Activated T-cell treated with anti-CD3 and anti-CD28 coated beads, Interleukin-2, amount 50 U/mL, for 72 hours (primary cell): Measurements from ENCODE around the gene PRSS50. TPM values are rescaled to one million over a fixed set of nuclear protein-coding genes. Genes with fewer than 3 reads are reported as not detected.
"Not testable (repeated sequence)": the region's sequence is repeated elsewhere in the genome, so short reads cannot be mapped to it uniquely, and the experiment has no call there.

ENCODE experiments used
- ATAC-seq, 2 donors: fragments of 150-1000 bp; cut with Tn5 transposase; replicated peaks in 1 of 2; 2 replicates each; pipeline ENCODE4 v1.10.0; 2021; ENCODE audit warnings: moderate library complexity in 2 of 2, mild to moderate bottlenecking in 1 of 2
- DNase-seq, 2 donors: peaks; one replicate each; pipeline ENCODE4 v3.0.0; 2021 to 2022; ENCODE audit warnings: mixed read lengths in 1 of 2
- H3K27ac Mint-ChIP-seq: one replicate; pipeline ENCODE4 v1.8.0; 2022; ENCODE audit warnings: mild to moderate bottlenecking, moderate library complexity, mixed read lengths
- H3K27me3 Mint-ChIP-seq: one replicate; pipeline ENCODE4 v1.8.0; 2022; ENCODE audit warnings: low read depth, mixed read lengths
- H3K36me3 Mint-ChIP-seq, 2 donors: one replicate each; pipeline ENCODE4 v1.8.0; 2022; ENCODE audit warnings: mixed read lengths in 2 of 2, mild to moderate bottlenecking in 1 of 2; ENCODE audit not compliant: insufficient read depth in 2 of 2
- H3K4me1 Mint-ChIP-seq: one replicate; pipeline ENCODE4 v1.8.0; 2022; ENCODE audit warnings: low read depth, mixed read lengths
- H3K4me3 Mint-ChIP-seq, 2 donors: one replicate each; pipeline ENCODE4 v1.8.0; 2022; ENCODE audit warnings: mild to moderate bottlenecking in 2 of 2, mixed read lengths in 2 of 2, moderate library complexity in 2 of 2
- H3K9me3 Mint-ChIP-seq, 2 donors: one replicate each; pipeline ENCODE4 v1.8.0; 2022; ENCODE audit warnings: mixed read lengths in 2 of 2
- total RNA-seq, 2 donors: library from RNA; stranded (reverse); gene quantifications; one replicate each; pipeline ENCODE4 v1.2.3, GENCODE V29; 2022

Gene PRSS50
- total RNA-seq: under 1 TPM; 0.07 to 0.09 TPM

- Mint-ChIP-seq H3K27me3 (peaks cover 15% of the 10 kb centered on the region), H3K9me3 (no peaks in the 10 kb centered on the region), H3K27ac (no peak within 1 kb of the TSS), H3K4me3 (no peak within 1 kb of the TSS), H3K4me1 (no peaks in the 10 kb centered on the region), H3K36me3 (no peaks in the 10 kb centered on the region)
- DNase-seq (peak; percentile 32 to 39), ATAC-seq (peak; percentile 12 to 49)
Observed at GRCh38 chr3:46717447-46718231, at the start of gene PRSS50. TSS of gene PRSS50 (minus strand) at chr3:46717869. CDS start at chr3:46717824, 45 bp downstream.

GRCh38 chr3:46764206-46764605 lies 46.5 kb upstream of the PRSS50 start:
- Mint-ChIP-seq H3K27ac (no peak overlapping the region), H3K27me3 (peaks cover 6% of the 10 kb centered on the region), H3K36me3 (peaks cover 1 to 25% of the 10 kb centered on the region in 2 donors), H3K4me3 (no peak overlapping the region), H3K4me1 (no peaks in the 10 kb centered on the region), H3K9me3 (peaks cover 5 to 12% of the 10 kb centered on the region in 2 donors)
- ATAC-seq: no peak
- no peak for DNase-seq

- H3K27me3 Mint-ChIP-seq: peaks cover 6% of the 10 kb centered on the region
- no peak overlapping the region for H3K4me3 Mint-ChIP-seq
- no peaks in the 10 kb centered on the region for H3K4me1 Mint-ChIP-seq
- H3K9me3 Mint-ChIP-seq: peaks cover 5 to 11% of the 10 kb centered on the region in 2 donors
- DNase-seq (no peak), ATAC-seq (no peak)
- H3K27ac Mint-ChIP-seq: no peak overlapping the region
- peaks cover 1 to 20% of the 10 kb centered on the region in 2 donors for H3K36me3 Mint-ChIP-seq
Observed at GRCh38 chr3:46763178-46763577, 45.5 kb upstream of the PRSS50 start.

GRCh38 chr3:46759239-46760167 lies 41.8 kb upstream of the PRSS50 start:
- Mint-ChIP-seq H3K27me3 (peaks cover 6% of the 10 kb centered on the region), H3K4me1 (no peaks in the 10 kb centered on the region), H3K27ac (no peak overlapping the region), H3K9me3 (peaks cover 5 to 6% of the 10 kb centered on the region in 2 donors), H3K36me3 (peaks cover 1 to 15% of the 10 kb centered on the region in 2 donors), H3K4me3 (no peak overlapping the region)
- DNase-seq: no peak
- no peak for ATAC-seq

- Mint-ChIP-seq H3K4me3 (no peak overlapping the region), H3K27ac (no peak overlapping the region), H3K9me3 (no peaks in the 10 kb centered on the region), H3K4me1 (peaks cover 8% of the 10 kb centered on the region), H3K36me3 (no peaks in the 10 kb centered on the region), H3K27me3 (no peaks in the 10 kb centered on the region)
- ATAC-seq: no peak
- DNase-seq: no peak
Observed at GRCh38 chr3:46756642-46757041, 39.0 kb upstream of the PRSS50 start.

GRCh38 chr3:46755646-46756045 lies 38.0 kb upstream of the PRSS50 start:
- DNase-seq (no peak), ATAC-seq (no peak)
- no peak overlapping the region for H3K27ac Mint-ChIP-seq
- peaks cover 8% of the 10 kb centered on the region for H3K4me1 Mint-ChIP-seq
- no peaks in the 10 kb centered on the region for H3K36me3 Mint-ChIP-seq
- no peaks in the 10 kb centered on the region for H3K27me3 Mint-ChIP-seq
- H3K9me3 Mint-ChIP-seq: no peaks in the 10 kb centered on the region
- H3K4me3 Mint-ChIP-seq: no peak overlapping the region

- H3K36me3 Mint-ChIP-seq, H3K4me3 Mint-ChIP-seq, H3K9me3 Mint-ChIP-seq, H3K4me1 Mint-ChIP-seq, H3K27me3 Mint-ChIP-seq: not testable (repeated sequence)
- DNase-seq: peak; percentile 31
- H3K27ac Mint-ChIP-seq: peak overlapping the region; percentile 12
- ATAC-seq: peak; percentile 88 to 92
Observed at GRCh38 chr3:46753127-46753526, 35.5 kb upstream of the PRSS50 start.

- no peaks in the 10 kb centered on the region for H3K36me3 Mint-ChIP-seq
- ATAC-seq (no peak), DNase-seq (no peak)
- H3K27me3 Mint-ChIP-seq: no peaks in the 10 kb centered on the region
- no peaks in the 10 kb centered on the region for H3K9me3 Mint-ChIP-seq
- no peak overlapping the region for H3K4me3 Mint-ChIP-seq
- no peak overlapping the region for H3K27ac Mint-ChIP-seq
- H3K4me1 Mint-ChIP-seq: peaks cover 8% of the 10 kb centered on the region
Observed at GRCh38 chr3:46750555-46751038, 32.9 kb upstream of the PRSS50 start.

GRCh38 chr3:46749129-46749528 lies 31.5 kb upstream of the PRSS50 start:
- Mint-ChIP-seq H3K4me1 (peaks cover 8% of the 10 kb centered on the region), H3K27me3 (no peaks in the 10 kb centered on the region), H3K27ac (no peak overlapping the region), H3K4me3 (no peak overlapping the region), H3K9me3 (no peaks in the 10 kb centered on the region), H3K36me3 (no peaks in the 10 kb centered on the region)
- no peak for ATAC-seq
- DNase-seq: no peak

GRCh38 chr3:46748170-46748569 lies 30.5 kb upstream of the PRSS50 start:
- no peaks in the 10 kb centered on the region for H3K36me3 Mint-ChIP-seq
- H3K4me3 Mint-ChIP-seq: no peak overlapping the region
- DNase-seq (no peak), ATAC-seq (no peak)
- no peak overlapping the region for H3K27ac Mint-ChIP-seq
- peaks cover 4% of the 10 kb centered on the region for H3K4me1 Mint-ChIP-seq
- no peaks in the 10 kb centered on the region for H3K9me3 Mint-ChIP-seq
- H3K27me3 Mint-ChIP-seq: no peaks in the 10 kb centered on the region

- no peak for DNase-seq
- H3K27me3 Mint-ChIP-seq: no peaks in the 10 kb centered on the region
- no peaks in the 10 kb centered on the region for H3K4me1 Mint-ChIP-seq
- no peak for ATAC-seq
- H3K9me3 Mint-ChIP-seq: no peaks in the 10 kb centered on the region
- H3K36me3 Mint-ChIP-seq: no peaks in the 10 kb centered on the region
- H3K27ac Mint-ChIP-seq: no peak overlapping the region
- H3K4me3 Mint-ChIP-seq: no peak overlapping the region
Observed at GRCh38 chr3:46746711-46747110, 29.0 kb upstream of the PRSS50 start.

GRCh38 chr3:46742992-46743585 lies 25.4 kb upstream of the PRSS50 start:
- no peaks in the 10 kb centered on the region for H3K36me3 Mint-ChIP-seq
- no peaks in the 10 kb centered on the region for H3K4me1 Mint-ChIP-seq
- no peak overlapping the region for H3K27ac Mint-ChIP-seq
- DNase-seq (no peak), ATAC-seq (no peak)
- no peaks in the 10 kb centered on the region for H3K9me3 Mint-ChIP-seq
- H3K4me3 Mint-ChIP-seq: no peak overlapping the region
- no peaks in the 10 kb centered on the region for H3K27me3 Mint-ChIP-seq

- H3K4me1 Mint-ChIP-seq, H3K27ac Mint-ChIP-seq, H3K27me3 Mint-ChIP-seq, DNase-seq, H3K9me3 Mint-ChIP-seq, H3K4me3 Mint-ChIP-seq, H3K36me3 Mint-ChIP-seq, ATAC-seq: not testable (repeated sequence)
Observed at GRCh38 chr3:46739565-46739964, 21.9 kb upstream of the PRSS50 start.
